Breast epithelium (tissue), 3 donors: ENCODE data around the gene NEURL1.

Source experiments
- CTCF ChIP-seq, 3 donors: fragments of 450-650 bp; IDR thresholded peaks; one replicate each; pipeline ENCODE4 v1.5.1; 2016 to 2017; ENCODE audit warnings: antibody characterized with exemption in 3 of 3, mild to moderate bottlenecking in 3 of 3, moderate library complexity in 3 of 3
- POLR2A ChIP-seq: fragments of 450-650 bp; IDR thresholded peaks from one replicate; pipeline ENCODE4 v1.6.1; 2016; ENCODE audit warnings: antibody characterized with exemption, mild to moderate bottlenecking, moderate library complexity

GRCh38 chr10:103564776-103565520 lies 71.4 kb downstream of the NEURL1 start:
- TF ChIP-seq CTCF (IDR thresholded peaks at IDR 0.05) (no peak), POLR2A (no peak)
